ENCODE data around the gene EDIL3.
"Not testable (repeated sequence)": the region's sequence is repeated elsewhere in the genome, so short reads cannot be mapped to it uniquely, and the experiment has no call there.

Gene EDIL3

DNA sequence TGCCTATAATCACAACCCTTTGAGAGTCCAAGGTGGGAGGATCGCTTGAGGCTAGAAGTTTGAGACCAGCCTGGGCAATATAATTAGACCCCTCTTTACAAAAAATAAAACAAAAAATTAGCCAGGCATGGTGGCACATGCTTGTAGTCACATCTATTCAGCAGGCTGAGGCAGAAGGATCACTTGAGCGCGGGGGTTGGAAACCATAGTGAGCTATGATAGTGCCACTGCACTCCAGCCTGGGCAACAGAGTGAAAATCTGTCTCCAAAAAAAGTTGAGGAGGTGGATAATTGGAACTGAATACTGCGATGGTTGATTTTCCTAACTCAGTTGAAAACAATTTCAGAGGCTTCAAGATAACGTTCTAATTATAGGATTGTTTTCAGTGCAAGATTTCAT lies 52.6 kb downstream of the EDIL3 start:
- DNase-seq = no peak
- TF ChIP-seq CTCF (IDR thresholded peaks at IDR 0.05; ENCODE audit: low read depth, low read length) = no peak
- Histone ChIP-seq H3K27ac (no peak overlapping the region), H3K36me3 (no peaks in the 10 kb centered on the region), H3K27me3 (ENCODE audit: insufficient read depth, low read depth, severe bottlenecking) (no peaks in the 10 kb centered on the region), H3K9me3 (ENCODE audit: severe bottlenecking) (no peaks in the 10 kb centered on the region), H3K4me3 (ENCODE audit: low read depth, low read length) (no peak overlapping the region)

DNA sequence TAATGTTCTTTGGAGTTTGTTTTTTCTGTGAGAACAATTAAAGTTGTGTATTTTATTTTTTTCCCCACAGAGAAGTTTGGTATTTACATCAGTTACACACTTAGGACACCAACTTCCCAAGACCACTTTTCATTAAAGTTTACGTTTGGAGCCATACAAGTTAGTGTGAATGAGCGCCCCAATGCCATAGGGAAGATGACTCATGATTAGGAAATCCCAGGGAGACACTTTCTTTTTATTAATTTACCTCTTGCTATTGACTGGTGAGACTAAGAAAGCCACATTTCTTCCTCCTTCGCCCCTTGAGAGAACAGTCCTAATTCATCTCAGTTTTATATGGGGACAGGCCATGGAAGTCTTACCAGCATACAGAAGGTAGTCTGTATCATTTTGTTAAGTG lies 57.1 kb downstream of the EDIL3 start:
- DNase-seq = no peak
- H3K4me3 ChIP-seq (ENCODE audit: low read depth, low read length) = no peak overlapping the region
- no peaks in the 10 kb centered on the region for H3K27me3 ChIP-seq (ENCODE audit: insufficient read depth, low read depth, severe bottlenecking)
- peaks cover 7% of the 10 kb centered on the region for H3K36me3 ChIP-seq
- no peak overlapping the region for H3K27ac ChIP-seq
- no peaks in the 10 kb centered on the region for H3K9me3 ChIP-seq (ENCODE audit: severe bottlenecking)
- TF ChIP-seq CTCF (IDR thresholded peaks at IDR 0.05; ENCODE audit: low read depth, low read length) = no peak

- no peak for TF ChIP-seq CTCF (IDR thresholded peaks at IDR 0.05; ENCODE audit: low read depth, low read length)
Observed at GRCh38 chr5:84322646-84323045, 62.0 kb downstream of the EDIL3 start.

DNA sequence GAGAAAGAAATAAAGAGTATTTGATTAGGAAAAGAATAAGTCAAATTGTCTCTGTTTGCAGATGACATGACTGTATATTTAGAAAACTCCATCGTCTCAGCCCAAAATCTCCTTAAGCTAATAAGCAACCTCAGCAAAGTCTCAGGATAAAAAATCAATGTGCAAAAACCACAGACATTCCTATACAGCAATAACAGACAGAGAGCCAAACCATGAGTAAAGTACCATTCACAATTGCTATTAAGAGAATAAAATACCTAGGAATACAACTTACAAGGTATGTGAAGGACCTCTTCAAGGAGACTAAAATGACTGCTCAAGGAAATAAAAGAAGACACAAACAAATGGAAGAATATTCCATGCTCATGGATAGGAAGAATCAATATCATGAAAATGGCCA lies 66.9 kb downstream of the EDIL3 start:
- H3K27ac ChIP-seq; H3K4me3 ChIP-seq (ENCODE audit: low read depth, low read length); H3K27me3 ChIP-seq (ENCODE audit: insufficient read depth, low read depth, severe bottlenecking); H3K36me3 ChIP-seq; H3K9me3 ChIP-seq (ENCODE audit: severe bottlenecking); DNase-seq: not testable (repeated sequence)

More at GRCh38 chr5:84322646-84323045, 62.0 kb downstream of the EDIL3 start:
- Histone ChIP-seq H3K27ac (no peak overlapping the region), H3K4me3 (ENCODE audit: low read depth, low read length) (no peak overlapping the region), H3K27me3 (ENCODE audit: insufficient read depth, low read depth, severe bottlenecking) (no peaks in the 10 kb centered on the region), H3K9me3 (ENCODE audit: severe bottlenecking) (no peaks in the 10 kb centered on the region), H3K36me3 (peaks cover 7% of the 10 kb centered on the region)
- no peak for DNase-seq

GRCh38 chr5:84312280-84312679 lies 72.4 kb downstream of the EDIL3 start:
- H3K27ac ChIP-seq; H3K36me3 ChIP-seq; H3K4me3 ChIP-seq (ENCODE audit: low read depth, low read length); H3K27me3 ChIP-seq (ENCODE audit: insufficient read depth, low read depth, severe bottlenecking); DNase-seq; H3K9me3 ChIP-seq (ENCODE audit: severe bottlenecking): not testable (repeated sequence)

DNA sequence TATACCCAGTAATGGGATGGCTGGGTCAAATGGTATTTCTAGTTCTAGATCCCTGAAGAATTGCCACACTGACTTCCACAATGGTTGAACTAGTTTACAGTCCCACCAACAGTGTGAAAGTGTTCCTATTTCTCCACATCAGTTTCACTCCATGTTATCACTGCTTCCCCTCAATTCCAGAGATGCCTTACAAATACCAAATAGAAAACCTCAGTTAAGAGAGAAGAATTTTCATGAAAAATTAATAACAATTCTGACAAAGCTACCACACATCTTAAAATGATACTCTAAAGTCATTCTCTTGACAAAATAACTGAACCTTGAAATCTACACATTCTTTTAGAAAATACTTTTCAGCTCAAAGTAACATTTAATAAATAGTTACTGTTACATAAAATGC lies 74.8 kb downstream of the EDIL3 start:
- H3K27me3 ChIP-seq (ENCODE audit: insufficient read depth, low read depth, severe bottlenecking); H3K4me3 ChIP-seq (ENCODE audit: low read depth, low read length); DNase-seq; H3K9me3 ChIP-seq (ENCODE audit: severe bottlenecking); H3K36me3 ChIP-seq: not testable (repeated sequence)
- H3K27ac ChIP-seq = peak overlapping the region; percentile 24; the same call in 1 of the 2 replicates

- Histone ChIP-seq H3K27ac (no peak overlapping the region), H3K27me3 (ENCODE audit: insufficient read depth, low read depth, severe bottlenecking) (no peaks in the 10 kb centered on the region), H3K4me3 (ENCODE audit: low read depth, low read length) (no peak overlapping the region), H3K9me3 (ENCODE audit: severe bottlenecking) (no peaks in the 10 kb centered on the region), H3K36me3 (no peaks in the 10 kb centered on the region)
- no peak for DNase-seq
- no peak for TF ChIP-seq CTCF (IDR thresholded peaks at IDR 0.05; ENCODE audit: low read depth, low read length)
Observed at GRCh38 chr5:84306601-84307000, 78.1 kb downstream of the EDIL3 start.

Measured in WERI-Rb-1 (cell line).